Measurements from ENCODE around the gene ONECUT3. TPM values are rescaled to one million over a fixed set of nuclear protein-coding genes. Genes with fewer than 3 reads are reported as not detected.

The ONECUT3 gene
- total RNA-seq, 1 experiment from 2014 or later, result not detected

- Mint-ChIP-seq H3K27ac (ENCODE audit: unreplicated experiment) (no peak overlapping the region), H3K27me3 (ENCODE audit: insufficient read depth, unreplicated experiment) (peaks cover 22% of the 10 kb centered on the region), H3K36me3 (ENCODE audit: insufficient read depth, unreplicated experiment) (no peaks in the 10 kb centered on the region), H3K9me3 (ENCODE audit: unreplicated experiment) (peaks cover 14% of the 10 kb centered on the region), H3K4me1 (ENCODE audit: low read depth, unreplicated experiment) (no peaks in the 10 kb centered on the region), H3K4me3 (ENCODE audit: unreplicated experiment) (no peak overlapping the region)
- CTCF ChIA-PET, result no interaction called here
- no peaks in the 10 kb centered on the region for H3K27me3 ChIP-seq (replicated peaks; ENCODE audit: control insufficient read depth, insufficient read depth, low read length)
- H3K4me3 ChIP-seq (ENCODE audit: low read depth, low read length), result no peak overlapping the region
- no peak for TF ChIP-seq CTCF (IDR thresholded peaks at IDR 0.05; ENCODE audit: insufficient read depth in 1 of 2, low read depth in 1 of 2, low read length in 1 of 2, severe bottlenecking in 1 of 2, unreplicated experiment in 1 of 2)
- no peaks in the 10 kb centered on the region for H3K36me3 ChIP-seq (ENCODE audit: control insufficient read depth, insufficient read depth, low read length)
- H3K4me1 ChIP-seq, result no peaks in the 10 kb centered on the region
- no TSS peak for BruUV-seq (replicated peaks)
- no peaks in the 10 kb centered on the region for H3K9me3 ChIP-seq
- intact Hi-C loops (cut with micrococcal nuclease; ENCODE audit: unreplicated experiment), result no loop called here
- DNase-seq, result no peak
- POLR2A ChIA-PET, result no interaction called here
These were observed 33.8 kb upstream of the ONECUT3 start for GRCh38 chr19:1719519-1719918.

- H3K4me3 ChIP-seq (ENCODE audit: low read depth, low read length), result no peak overlapping the region
- Mint-ChIP-seq H3K27me3 (ENCODE audit: insufficient read depth, unreplicated experiment) (peaks cover 22% of the 10 kb centered on the region), H3K36me3 (ENCODE audit: insufficient read depth, unreplicated experiment) (no peaks in the 10 kb centered on the region), H3K9me3 (ENCODE audit: unreplicated experiment) (peaks cover 14% of the 10 kb centered on the region), H3K4me1 (ENCODE audit: low read depth, unreplicated experiment) (no peaks in the 10 kb centered on the region), H3K27ac (ENCODE audit: unreplicated experiment) (no peak overlapping the region), H3K4me3 (ENCODE audit: unreplicated experiment) (no peak overlapping the region)
- no peaks in the 10 kb centered on the region for H3K36me3 ChIP-seq (ENCODE audit: control insufficient read depth, insufficient read depth, low read length)
- intact Hi-C loops (cut with micrococcal nuclease; ENCODE audit: unreplicated experiment), result no loop called here
- no TSS peak for BruUV-seq (replicated peaks)
- POLR2A ChIA-PET, result no interaction called here
- H3K9me3 ChIP-seq, result no peaks in the 10 kb centered on the region
- CTCF ChIA-PET, result no interaction called here
- no peaks in the 10 kb centered on the region; the same call in 1 of the 2 replicates for H3K4me1 ChIP-seq
- DNase-seq, result no peak
- TF ChIP-seq CTCF (IDR thresholded peaks at IDR 0.05; ENCODE audit: insufficient read depth in 1 of 2, low read depth in 1 of 2, low read length in 1 of 2, severe bottlenecking in 1 of 2, unreplicated experiment in 1 of 2), result no peak
- H3K27me3 ChIP-seq (replicated peaks; ENCODE audit: control insufficient read depth, insufficient read depth, low read length), result no peaks in the 10 kb centered on the region
These were observed 33.1 kb upstream of the ONECUT3 start for GRCh38 chr19:1720237-1720636.

GRCh38 chr19:1725100-1726064 lies 27.9 kb upstream of the ONECUT3 start:
- BruUV-seq (replicated peaks), result no TSS peak
- H3K4me3 ChIP-seq (ENCODE audit: low read depth, low read length), result peak overlapping the region; percentile 44
- H3K27me3 ChIP-seq (replicated peaks; ENCODE audit: control insufficient read depth, insufficient read depth, low read length), result no peaks in the 10 kb centered on the region
- ChIA-PET CTCF (no interaction called here), POLR2A (no interaction called here)
- intact Hi-C loops (cut with micrococcal nuclease; ENCODE audit: unreplicated experiment), result no loop called here
- H3K27ac Mint-ChIP-seq (ENCODE audit: unreplicated experiment), result no peak overlapping the region
- H3K9me3 Mint-ChIP-seq (ENCODE audit: unreplicated experiment), result no peaks in the 10 kb centered on the region
- H3K27me3 Mint-ChIP-seq (ENCODE audit: insufficient read depth, unreplicated experiment), result peaks cover 16% of the 10 kb centered on the region
- H3K9me3 ChIP-seq, result no peaks in the 10 kb centered on the region
- H3K4me1 ChIP-seq, result no peaks in the 10 kb centered on the region; the same call in 1 of the 2 replicates
- DNase-seq, result peak; percentile 60 to 72
- TF ChIP-seq CTCF (IDR thresholded peaks at IDR 0.05; ENCODE audit: insufficient read depth in 1 of 2, low read depth in 1 of 2, low read length in 1 of 2, severe bottlenecking in 1 of 2, unreplicated experiment in 1 of 2), result no peak
- no peaks in the 10 kb centered on the region for H3K4me1 Mint-ChIP-seq (ENCODE audit: low read depth, unreplicated experiment)
- no peaks in the 10 kb centered on the region for H3K36me3 ChIP-seq (ENCODE audit: control insufficient read depth, insufficient read depth, low read length)
- no peaks in the 10 kb centered on the region for H3K36me3 Mint-ChIP-seq (ENCODE audit: insufficient read depth, unreplicated experiment)
- H3K4me3 Mint-ChIP-seq (ENCODE audit: unreplicated experiment), result peak overlapping the region; percentile 61
